Liver (tissue), 9 donors: Measurements from ENCODE around the gene SHC2. TPM values are rescaled to one million over a fixed set of nuclear protein-coding genes. Genes with fewer than 3 reads are reported as not detected.

Source experiments
- DNase-seq: peaks from one replicate; pipeline ENCODE4 v3.0.0-alpha.2; 2017; ENCODE audit warnings: low spot score
- H3K27ac ChIP-seq, 2 donors: one replicate each; pipeline ENCODE4 v1.7.0; 2013; ENCODE audit warnings: inconsistent platforms in 2 of 2, low read length in 2 of 2, control low read depth in 1 of 2, low read depth in 1 of 2, mild to moderate bottlenecking in 1 of 2
- H3K27me3 ChIP-seq, 4 donors: one replicate each; pipeline versions ENCODE4 v1.6.1 to v1.7.0; 2013; ENCODE audit warnings: low read length in 3 of 4, inconsistent platforms in 1 of 4, mild to moderate bottlenecking in 1 of 4, moderate library complexity in 1 of 4; ENCODE audit not compliant: control insufficient read depth in 4 of 4, insufficient read depth in 4 of 4
- H3K36me3 ChIP-seq, 4 donors: one replicate each; pipeline versions ENCODE4 v1.6.1 to v1.7.0; 2013; ENCODE audit warnings: low read length in 3 of 4, mild to moderate bottlenecking in 3 of 4, low read depth in 1 of 4, moderate library complexity in 1 of 4; ENCODE audit not compliant: control insufficient read depth in 4 of 4, insufficient read depth in 3 of 4
- H3K4me1 ChIP-seq, 4 donors: one replicate each; pipeline versions ENCODE4 v1.6.1 to v1.7.0; 2013; ENCODE audit warnings: low read length in 3 of 4, mild to moderate bottlenecking in 3 of 4, moderate library complexity in 1 of 4; ENCODE audit not compliant: control insufficient read depth in 4 of 4, insufficient read depth in 4 of 4
- H3K4me3 ChIP-seq, 3 donors: one replicate each; pipeline versions ENCODE4 v1.6.1 to v1.7.0; 2013; ENCODE audit warnings: low read length in 3 of 3, control low read depth in 1 of 3, low read depth in 1 of 3, mild to moderate bottlenecking in 1 of 3
- H3K9ac ChIP-seq, 2 donors: one replicate each; pipeline ENCODE4 v1.7.0; 2013; ENCODE audit warnings: low read length in 2 of 2, mild to moderate bottlenecking in 2 of 2, moderate library complexity in 2 of 2, control low read depth in 1 of 2, low read depth in 1 of 2
- H3K9me3 ChIP-seq, 4 donors: one replicate each; pipeline versions ENCODE4 v1.6.1 to v1.7.0; 2013; ENCODE audit warnings: low read length in 3 of 4; ENCODE audit not compliant: control insufficient read depth in 4 of 4
- ATF3 ChIP-seq: IDR thresholded peaks from 2 replicates; pipeline ENCODE4 v1.6.1; 2016; ENCODE audit warnings: antibody characterized with exemption
- CTCF ChIP-seq: fragments of 150-350 bp; IDR thresholded peaks from 2 replicates; pipeline ENCODE4 v1.5.1; 2017; ENCODE audit warnings: improper control_type of control experiment, low read depth, low read length; ENCODE audit not compliant: missing input control
- EGR1 ChIP-seq, 2 donors: IDR thresholded peaks; 2 replicates each; pipeline ENCODE4 v1.6.1; 2016 to 2018; ENCODE audit warnings: antibody characterized with exemption in 2 of 2, low read depth in 2 of 2
- FOXA1 ChIP-seq: IDR thresholded peaks from 2 replicates; pipeline ENCODE4 v1.6.1; 2016; ENCODE audit warnings: antibody characterized with exemption
- FOXA2 ChIP-seq: IDR thresholded peaks from 2 replicates; pipeline ENCODE4 v1.6.1; 2016; ENCODE audit warnings: antibody characterized with exemption
- GABPA ChIP-seq, 2 donors: IDR thresholded peaks in 1 of 2; conservative IDR thresholded peaks in 1 of 2; 2 replicates each; pipeline ENCODE4 v1.6.1; 2016; ENCODE audit warnings: antibody characterized with exemption in 2 of 2, mild to moderate bottlenecking in 1 of 2, moderate library complexity in 1 of 2
- HNF4A ChIP-seq, 2 donors: conservative IDR thresholded peaks; 2 replicates each; pipeline ENCODE4 v1.6.1; 2016; ENCODE audit warnings: antibody characterized with exemption in 2 of 2, mild to moderate bottlenecking in 2 of 2
- HNF4G ChIP-seq: IDR thresholded peaks from 2 replicates; pipeline ENCODE4 v1.6.1; 2016; ENCODE audit warnings: antibody characterized with exemption
- JUND ChIP-seq, 2 donors: IDR thresholded peaks; 2 replicates each; pipeline ENCODE4 v1.6.1; 2016; ENCODE audit warnings: antibody characterized with exemption in 2 of 2
- MAX ChIP-seq: IDR thresholded peaks from 2 replicates; pipeline ENCODE4 v1.6.1; 2016; ENCODE audit warnings: antibody characterized with exemption
- RAD21 ChIP-seq, 2 donors: IDR thresholded peaks; 2 replicates each; pipeline ENCODE4 v1.6.1; 2016; ENCODE audit warnings: antibody characterized with exemption in 2 of 2, mild to moderate bottlenecking in 2 of 2
- REST ChIP-seq: IDR thresholded peaks from 2 replicates; pipeline ENCODE4 v1.6.1; 2016; ENCODE audit warnings: antibody characterized with exemption, mild to moderate bottlenecking
- RXRA ChIP-seq, 2 donors: IDR thresholded peaks; 2 replicates each; pipeline ENCODE4 v1.6.1; 2017 to 2018; ENCODE audit warnings: antibody characterized with exemption in 2 of 2, mild to moderate bottlenecking in 1 of 2
- SP1 ChIP-seq: IDR thresholded peaks from 2 replicates; pipeline ENCODE4 v1.6.1; 2018; ENCODE audit warnings: antibody characterized with exemption, mild to moderate bottlenecking
- YY1 ChIP-seq: IDR thresholded peaks from 2 replicates; pipeline ENCODE4 v1.6.1; 2016; ENCODE audit warnings: antibody characterized with exemption, mild to moderate bottlenecking
- ZBTB33 ChIP-seq: IDR thresholded peaks from 2 replicates; pipeline ENCODE4 v1.6.1; 2016; ENCODE audit warnings: antibody characterized with exemption
- WGBS: extraction: QIAGEN DNeasy Blood & Tissue Kit; methylation state at CpG from one replicate; pipeline ENCODE4 v1.1.7; 2013; 5-methylcytosine and 5-hydroxymethylcytosine counted together
- polyA plus RNA-seq, 2 donors: library from polyadenylated mRNA; stranded (reverse) in 1 of 2; unstranded in 1 of 2; fragments of 200-250 nt in 1 of 2; fragments of >200 nt in 1 of 2; fragmentation: Nextera tagmentation in 1 of 2; extraction: Ambion mirVana in 1 of 2; gene quantifications; one replicate each; pipeline versions ENCODE4 v1.2.1 to v1.2.3, GENCODE V29; 2013 to 2015
- total RNA-seq, 2 donors: library from RNA; depleted of rRNA; stranded (reverse); fragments of >200 nt; gene quantifications; one replicate each; pipeline ENCODE4 v1.2.3, GENCODE V29; 2014
- donor health status: healthy.
- donor health status: healthy.
- donor health status: healthy.
- donor health status: healthy.
- donor health status: healthy.

SHC2 gene
- total and polyA plus RNA-seq, 4 donors = 15.6 to 43.0 (median 23.0) TPM

GRCh38 chr19:424546-424945, 36.3 kb downstream of the SHC2 start:
- 95% methylated on average over 15 of the region's 15 CpGs for WGBS
- no peaks in the 10 kb centered on the region for H3K27me3 ChIP-seq
- H3K4me1 ChIP-seq = no peaks in the 10 kb centered on the region
- H3K27ac ChIP-seq = no peak overlapping the region
- H3K4me3 ChIP-seq = no peak overlapping the region
- peaks cover 4 to 23% (median 8%) of the 10 kb centered on the region in 4 donors for H3K36me3 ChIP-seq
- H3K9me3 ChIP-seq = no peaks in the 10 kb centered on the region
- no peak for DNase-seq
- TF ChIP-seq EGR1 (IDR thresholded peaks at IDR 0.05; ENCODE audit: low read depth in 2 of 2) (no peak), RAD21 (IDR thresholded peaks at IDR 0.05) (no peak), ATF3 (no peak), CTCF (no peak), REST (no peak), SP1 (no peak), FOXA1 (no peak), GABPA (IDR thresholded peaks at IDR 0.05 in 1 of 2, conservative IDR thresholded peaks at IDR 0.05 in 1 of 2) (no peak), JUND (IDR thresholded peaks at IDR 0.05) (no peak), ZBTB33 (no peak), HNF4G (no peak), RXRA (IDR thresholded peaks at IDR 0.05) (no peak), MAX (no peak), HNF4A (conservative IDR thresholded peaks at IDR 0.05) (no peak), YY1 (no peak), FOXA2 (no peak)
- H3K9ac ChIP-seq = no peak overlapping the region
